ENCODE measurements around the gene EGFL7.
A peak's percentile ranks its signal among the peaks of the same experiment; 100 is the strongest.

EGFL7 gene

GRCh38 chr9:136620441-136621018 lies 42.2 kb upstream of the EGFL7 start:
- Mint-ChIP-seq H3K4me1 (peaks cover 19% of the 10 kb centered on the region), H3K27ac (no peak overlapping the region), H3K4me3 (no peak overlapping the region), H3K27me3 (ENCODE audit: low read depth) (peaks cover 1% of the 10 kb centered on the region), H3K9me3 (no peaks in the 10 kb centered on the region), H3K36me3 (ENCODE audit: low read depth) (no peaks in the 10 kb centered on the region)
- no peak for TF ChIP-seq CTCF (IDR thresholded peaks at IDR 0.05; ENCODE audit: unreplicated experiment in 3 of 3)

- TF ChIP-seq CTCF (IDR thresholded peaks at IDR 0.05; ENCODE audit: unreplicated experiment in 3 of 3) = no peak
- H3K27ac Mint-ChIP-seq = no peak overlapping the region
- no peak overlapping the region for H3K4me3 Mint-ChIP-seq
- no peaks in the 10 kb centered on the region for H3K27me3 Mint-ChIP-seq (ENCODE audit: low read depth)
- H3K4me1 Mint-ChIP-seq = peaks cover 23% of the 10 kb centered on the region
- no peaks in the 10 kb centered on the region for H3K9me3 Mint-ChIP-seq
- H3K36me3 Mint-ChIP-seq (ENCODE audit: low read depth) = no peaks in the 10 kb centered on the region
Measured at GRCh38 chr9:136621019-136621733, 41.5 kb upstream of the EGFL7 start.

- Mint-ChIP-seq H3K36me3 (ENCODE audit: low read depth) (no peaks in the 10 kb centered on the region), H3K27ac (no peak overlapping the region), H3K9me3 (no peaks in the 10 kb centered on the region), H3K27me3 (ENCODE audit: low read depth) (no peaks in the 10 kb centered on the region), H3K4me1 (peaks cover 23% of the 10 kb centered on the region), H3K4me3 (no peak overlapping the region)
- no peak for TF ChIP-seq CTCF (IDR thresholded peaks at IDR 0.05; ENCODE audit: unreplicated experiment in 3 of 3)
Measured at GRCh38 chr9:136621734-136622093, 41.0 kb upstream of the EGFL7 start.

GRCh38 chr9:136622538-136622948 lies 40.2 kb upstream of the EGFL7 start:
- Mint-ChIP-seq H3K27me3 (ENCODE audit: low read depth) (peaks cover 3% of the 10 kb centered on the region), H3K36me3 (ENCODE audit: low read depth) (no peaks in the 10 kb centered on the region), H3K27ac (peak overlapping the region in 2 of 3 experiments; percentile 43 to 44)

GRCh38 chr9:136623016-136623841 lies 39.5 kb upstream of the EGFL7 start:
- Mint-ChIP-seq H3K9me3 (no peaks in the 10 kb centered on the region), H3K4me1 (peaks cover 24% of the 10 kb centered on the region), H3K4me3 (no peak overlapping the region), H3K27me3 (ENCODE audit: low read depth) (peaks cover 4% of the 10 kb centered on the region), H3K36me3 (ENCODE audit: low read depth) (no peaks in the 10 kb centered on the region), H3K27ac (no peak overlapping the region)
- TF ChIP-seq CTCF (IDR thresholded peaks at IDR 0.05; ENCODE audit: unreplicated experiment in 3 of 3) = no peak

More at GRCh38 chr9:136622538-136622948, 40.2 kb upstream of the EGFL7 start:
- H3K4me3 Mint-ChIP-seq = no peak overlapping the region
- H3K9me3 Mint-ChIP-seq = no peaks in the 10 kb centered on the region
- H3K4me1 Mint-ChIP-seq = peaks cover 25% of the 10 kb centered on the region
- TF ChIP-seq CTCF (IDR thresholded peaks at IDR 0.05; ENCODE audit: unreplicated experiment in 3 of 3) = no peak

Data from nephron (organoid).